C4-2B (cell line): ENCODE data around the gene CFAP99.

Source experiments
- ZFX ChIP-seq: fragments of 450-650 bp; IDR thresholded peaks from 2 replicates; pipeline ENCODE4 v1.6.1; 2017
- TF ChIP-seq, protein P1 (sequence below): fragments of 450-650 bp; conservative IDR thresholded peaks from 2 replicates; pipeline ENCODE4 v1.5.1; 2017; ENCODE audit warnings: mild to moderate bottlenecking

DNA sequence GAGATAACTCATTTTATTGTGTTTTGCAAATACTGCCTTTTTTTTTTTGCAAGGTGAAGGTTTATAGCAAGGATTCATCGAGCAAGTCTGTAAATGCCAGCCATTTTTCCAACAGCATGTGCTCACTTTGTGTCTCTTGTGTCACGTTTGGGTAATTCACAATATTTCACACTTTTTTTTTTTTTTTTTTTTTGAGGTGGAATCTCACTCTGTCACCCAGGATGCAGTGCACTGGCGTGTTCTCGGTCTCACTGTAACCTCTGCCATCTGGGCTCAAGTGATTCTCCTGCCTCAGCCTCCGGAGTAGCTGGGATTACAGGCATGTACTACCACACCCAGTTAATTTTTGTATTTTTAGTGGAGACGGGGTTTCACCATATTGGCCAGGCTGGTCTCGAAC is 52.0 kb downstream of the CFAP99 start:
- TF ChIP-seq, protein P1, sequence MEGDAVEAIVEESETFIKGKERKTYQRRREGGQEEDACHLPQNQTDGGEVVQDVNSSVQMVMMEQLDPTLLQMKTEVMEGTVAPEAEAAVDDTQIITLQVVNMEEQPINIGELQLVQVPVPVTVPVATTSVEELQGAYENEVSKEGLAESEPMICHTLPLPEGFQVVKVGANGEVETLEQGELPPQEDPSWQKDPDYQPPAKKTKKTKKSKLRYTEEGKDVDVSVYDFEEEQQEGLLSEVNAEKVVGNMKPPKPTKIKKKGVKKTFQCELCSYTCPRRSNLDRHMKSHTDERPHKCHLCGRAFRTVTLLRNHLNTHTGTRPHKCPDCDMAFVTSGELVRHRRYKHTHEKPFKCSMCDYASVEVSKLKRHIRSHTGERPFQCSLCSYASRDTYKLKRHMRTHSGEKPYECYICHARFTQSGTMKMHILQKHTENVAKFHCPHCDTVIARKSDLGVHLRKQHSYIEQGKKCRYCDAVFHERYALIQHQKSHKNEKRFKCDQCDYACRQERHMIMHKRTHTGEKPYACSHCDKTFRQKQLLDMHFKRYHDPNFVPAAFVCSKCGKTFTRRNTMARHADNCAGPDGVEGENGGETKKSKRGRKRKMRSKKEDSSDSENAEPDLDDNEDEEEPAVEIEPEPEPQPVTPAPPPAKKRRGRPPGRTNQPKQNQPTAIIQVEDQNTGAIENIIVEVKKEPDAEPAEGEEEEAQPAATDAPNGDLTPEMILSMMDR = no peak
- TF ChIP-seq ZFX = no peak
